Naive thymus-derived CD8-positive, alpha-beta T cell (primary cell): ENCODE measurements around the gene MASP1. TPM values are rescaled to one million over a fixed set of nuclear protein-coding genes. Genes with fewer than 3 reads are reported as not detected.

Experiments used
- ATAC-seq, 2 donors: fragments of 150-1000 bp; cut with Tn5 transposase in 1 of 2; sonication (Bioruptor Pico), chemical (Tn5 transposase) in 1 of 2; 1 replicate in 1 of 2; 2 replicates in 1 of 2; pipeline ENCODE4 v1.10.0; 2021; ENCODE audit warnings: mild to moderate bottlenecking in 2 of 2, moderate library complexity in 2 of 2
- POLR2A ChIA-PET: fragments of 350-600 bp; sonication (Branson Sonifier 250); formaldehyde crosslinking; loops from one replicate; lab custom pipeline; 2021; ENCODE audit warnings: antibody characterized with exemption; lab: Charles Lee
- DNase-seq, 10 donors: peaks; one replicate each; pipeline versions ENCODE4 v3.0.0 to v3.0.0-alpha.2; 2020 to 2022
- H3K27ac Mint-ChIP-seq, 10 donors: one replicate each; pipeline ENCODE4 v1.8.0; 2020 to 2022; ENCODE audit warnings: mild to moderate bottlenecking in 10 of 10, mixed read lengths in 10 of 10, moderate library complexity in 4 of 10, inconsistent platforms in 1 of 10
- H3K27me3 Mint-ChIP-seq, 5 donors: one replicate each; pipeline ENCODE4 v1.8.0; 2021 to 2022; ENCODE audit warnings: mixed read lengths in 5 of 5
- H3K36me3 Mint-ChIP-seq, 3 donors: one replicate each; pipeline ENCODE4 v1.8.0; 2020 to 2022; ENCODE audit warnings: mixed read lengths in 3 of 3, mild to moderate bottlenecking in 2 of 3, inconsistent platforms in 1 of 3
- H3K4me1 Mint-ChIP-seq, 4 donors: one replicate each; pipeline ENCODE4 v1.8.0; 2021 to 2022; ENCODE audit warnings: mixed read lengths in 4 of 4
- H3K4me3 Mint-ChIP-seq, 10 donors: one replicate each; pipeline ENCODE4 v1.8.0; 2020 to 2022; ENCODE audit warnings: mild to moderate bottlenecking in 10 of 10, mixed read lengths in 10 of 10, moderate library complexity in 6 of 10, inconsistent platforms in 1 of 10
- H3K9me3 Mint-ChIP-seq, 9 donors: one replicate each; pipeline ENCODE4 v1.8.0; 2020 to 2022; ENCODE audit warnings: mixed read lengths in 9 of 9, mild to moderate bottlenecking in 3 of 9, inconsistent platforms in 1 of 9, moderate library complexity in 1 of 9
- polyA plus RNA-seq, 3 donors: library from polyadenylated mRNA; unstranded; fragments of 300-500 nt; fragmentation: Illumina TruSeq; gene quantifications; one replicate each; pipeline ENCODE4 v1.2.3, GENCODE V29; 2021
- total RNA-seq, 8 experiments: library from RNA in 2 of 8; stranded (reverse) in 2 of 8; gene quantifications; one replicate each; pipeline ENCODE4 v1.2.3 and lab custom pipeline; 2021 to 2026

Gene MASP1
- total and polyA plus RNA-seq, 5 experiments from 2014 or later = not detected

- POLR2A ChIA-PET = no interaction called here
- Mint-ChIP-seq H3K27me3 (peaks cover 32 to 77% (median 51%) of the 10 kb centered on the region in 5 donors), H3K36me3 (peaks cover 0 to 5% (median 0%) of the 10 kb centered on the region in 3 donors), H3K9me3 (no peaks in the 10 kb centered on the region), H3K27ac (no peak overlapping the region), H3K4me1 (peaks cover 9 to 16% (median 12%) of the 10 kb centered on the region in 4 donors), H3K4me3 (no peak overlapping the region)
- ATAC-seq (no peak), DNase-seq (no peak)
Measured at GRCh38 chr3:187315872-187316271, 24.3 kb upstream of the MASP1 start.

- H3K36me3 Mint-ChIP-seq = peaks cover 0 to 5% (median 0%) of the 10 kb centered on the region in 3 donors
- DNase-seq (no peak), ATAC-seq (no peak)
- H3K4me3 Mint-ChIP-seq = no peak overlapping the region
- no peaks in the 10 kb centered on the region for H3K9me3 Mint-ChIP-seq
- no peak overlapping the region for H3K27ac Mint-ChIP-seq
- H3K27me3 Mint-ChIP-seq = peaks cover 36 to 70% (median 54%) of the 10 kb centered on the region in 5 donors
- H3K4me1 Mint-ChIP-seq = peaks cover 6 to 7% (median 7%) of the 10 kb centered on the region in 4 donors
- POLR2A ChIA-PET = no interaction called here
Measured at GRCh38 chr3:187314176-187314575, 22.6 kb upstream of the MASP1 start.

- peaks cover 0 to 4% (median 0%) of the 10 kb centered on the region in 4 donors for H3K4me1 Mint-ChIP-seq
- H3K4me3 Mint-ChIP-seq = no peak overlapping the region
- POLR2A ChIA-PET = no interaction called here
- no peak for ATAC-seq
- DNase-seq = no peak
- no peaks in the 10 kb centered on the region for H3K9me3 Mint-ChIP-seq
- H3K27me3 Mint-ChIP-seq = peaks cover 29 to 45% (median 43%) of the 10 kb centered on the region in 5 donors
- H3K27ac Mint-ChIP-seq = no peak overlapping the region
- H3K36me3 Mint-ChIP-seq = peaks cover 0 to 5% (median 0%) of the 10 kb centered on the region in 3 donors
Measured at GRCh38 chr3:187310954-187311470, 19.5 kb upstream of the MASP1 start.

GRCh38 chr3:187310226-187310625, 18.7 kb upstream of the MASP1 start:
- H3K36me3 Mint-ChIP-seq = peaks cover 0 to 5% (median 0%) of the 10 kb centered on the region in 3 donors
- POLR2A ChIA-PET = no interaction called here
- H3K9me3 Mint-ChIP-seq = no peaks in the 10 kb centered on the region
- DNase-seq (no peak), ATAC-seq (no peak)
- no peak overlapping the region for H3K4me3 Mint-ChIP-seq
- H3K27ac Mint-ChIP-seq = no peak overlapping the region
- peaks cover 30 to 47% (median 41%) of the 10 kb centered on the region in 5 donors for H3K27me3 Mint-ChIP-seq
- peaks cover 0 to 4% (median 0%) of the 10 kb centered on the region in 4 donors for H3K4me1 Mint-ChIP-seq

- Mint-ChIP-seq H3K9me3 (peaks cover 0 to 8% (median 3%) of the 10 kb centered on the region in 9 donors), H3K27me3 (peaks cover 23 to 33% (median 33%) of the 10 kb centered on the region in 5 donors), H3K27ac (no peak overlapping the region), H3K36me3 (no peaks in the 10 kb centered on the region), H3K4me3 (no peak overlapping the region), H3K4me1 (no peaks in the 10 kb centered on the region)
- no peak for ATAC-seq
- no peak for DNase-seq
- POLR2A ChIA-PET = no interaction called here
Measured at GRCh38 chr3:187305881-187306280, 14.3 kb upstream of the MASP1 start.

GRCh38 chr3:187299611-187300010, 8.1 kb upstream of the MASP1 start:
- POLR2A ChIA-PET = no interaction called here
- Mint-ChIP-seq H3K36me3 (peaks cover 0 to 5% (median 0%) of the 10 kb centered on the region in 3 donors), H3K4me1 (no peaks in the 10 kb centered on the region), H3K9me3 (peaks cover 0 to 11% (median 3%) of the 10 kb centered on the region in 9 donors), H3K27me3 (peaks cover 11 to 28% (median 22%) of the 10 kb centered on the region in 5 donors), H3K27ac (no peak overlapping the region), H3K4me3 (no peak overlapping the region)
- DNase-seq = no peak
- no peak for ATAC-seq

- Mint-ChIP-seq H3K4me1 (no peaks in the 10 kb centered on the region), H3K4me3 (no peak overlapping the region), H3K36me3 (peaks cover 0 to 5% (median 0%) of the 10 kb centered on the region in 3 donors), H3K27ac (no peak overlapping the region), H3K9me3 (peaks cover 0 to 11% (median 3%) of the 10 kb centered on the region in 9 donors), H3K27me3 (peaks cover 9 to 19% (median 14%) of the 10 kb centered on the region in 5 donors)
- POLR2A ChIA-PET = no interaction called here
- ATAC-seq = no peak
- no peak for DNase-seq
Measured at GRCh38 chr3:187296911-187297310, 5.4 kb upstream of the MASP1 start.

- Mint-ChIP-seq H3K27me3 (peaks cover 10 to 22% (median 13%) of the 10 kb centered on the region in 5 donors), H3K27ac (no peak overlapping the region), H3K4me1 (no peaks in the 10 kb centered on the region), H3K36me3 (peaks cover 0 to 5% (median 0%) of the 10 kb centered on the region in 3 donors), H3K9me3 (peaks cover 0 to 5% (median 0%) of the 10 kb centered on the region in 9 donors), H3K4me3 (no peak overlapping the region)
- DNase-seq (no peak), ATAC-seq (no peak)
- POLR2A ChIA-PET = no interaction called here
Measured at GRCh38 chr3:187296058-187296457, 4.5 kb upstream of the MASP1 start.

GRCh38 chr3:187295316-187296034, 3.9 kb upstream of the MASP1 start:
- POLR2A ChIA-PET = no interaction called here
- Mint-ChIP-seq H3K4me1 (no peaks in the 10 kb centered on the region), H3K4me3 (no peak overlapping the region), H3K27ac (no peak overlapping the region), H3K9me3 (peaks cover 0 to 5% (median 0%) of the 10 kb centered on the region in 9 donors), H3K27me3 (peaks cover 11 to 28% (median 14%) of the 10 kb centered on the region in 5 donors), H3K36me3 (peaks cover 0 to 5% (median 0%) of the 10 kb centered on the region in 3 donors)
- DNase-seq (no peak), ATAC-seq (no peak)

GRCh38 chr3:187293516-187294430, 2.2 kb upstream of the MASP1 start:
- no peak for ATAC-seq
- Mint-ChIP-seq H3K4me3 (no peak overlapping the region), H3K27ac (no peak overlapping the region), H3K36me3 (peaks cover 0 to 5% (median 0%) of the 10 kb centered on the region in 3 donors), H3K27me3 (peaks cover 17 to 45% (median 22%) of the 10 kb centered on the region in 5 donors), H3K9me3 (peaks cover 0 to 5% (median 0%) of the 10 kb centered on the region in 9 donors), H3K4me1 (no peaks in the 10 kb centered on the region)
- POLR2A ChIA-PET = no interaction called here
- no peak for DNase-seq

GRCh38 chr3:187292631-187293515, 1.3 kb upstream of the MASP1 start:
- Mint-ChIP-seq H3K27me3 (peaks cover 17 to 39% (median 21%) of the 10 kb centered on the region in 5 donors), H3K27ac (no peak overlapping the region), H3K36me3 (peaks cover 0 to under 1% (median 0%) of the 10 kb centered on the region in 3 donors), H3K9me3 (peaks cover 0 to under 1% (median 0%) of the 10 kb centered on the region in 9 donors), H3K4me1 (no peaks in the 10 kb centered on the region), H3K4me3 (no peak overlapping the region)
- no peak for DNase-seq
- no peak for ATAC-seq
- POLR2A ChIA-PET = no interaction called here

- Mint-ChIP-seq H3K9me3 (no peaks in the 10 kb centered on the region), H3K4me1 (no peaks in the 10 kb centered on the region), H3K4me3 (no peak overlapping the region), H3K36me3 (no peaks in the 10 kb centered on the region), H3K27me3 (peaks cover 18 to 42% (median 23%) of the 10 kb centered on the region in 5 donors), H3K27ac (no peak overlapping the region)
- no peak for ATAC-seq
- POLR2A ChIA-PET = no interaction called here
- no peak for DNase-seq
Measured at GRCh38 chr3:187292181-187292580, 644 bp upstream of the MASP1 start.
